ENCODE measurements around the gene MEIS1.

MEIS1 gene

GRCh38 chr2:66526180-66526579 is 91.3 kb downstream of the MEIS1 start:
- no peak for TF ChIP-seq CTCF (conservative IDR thresholded peaks at IDR 0.05; ENCODE audit: control insufficient read depth, insufficient read depth, low read depth, low read length)
- H3K4me3 ChIP-seq (ENCODE audit: control insufficient read depth, low read depth, low read length): no peak overlapping the region
- DNase-seq (ENCODE audit: low read depth): no peak

- DNase-seq (ENCODE audit: low read depth): no peak
- no peak overlapping the region for H3K4me3 ChIP-seq (ENCODE audit: control insufficient read depth, low read depth, low read length)
- no peak for TF ChIP-seq CTCF (conservative IDR thresholded peaks at IDR 0.05; ENCODE audit: control insufficient read depth, insufficient read depth, low read depth, low read length)
Measured at GRCh38 chr2:66528974-66529724, 94.2 kb downstream of the MEIS1 start.

- peak; percentile 35 for DNase-seq (ENCODE audit: low read depth)
- no peak for TF ChIP-seq CTCF (conservative IDR thresholded peaks at IDR 0.05; ENCODE audit: control insufficient read depth, insufficient read depth, low read depth, low read length)
- H3K4me3 ChIP-seq (ENCODE audit: control insufficient read depth, low read depth, low read length): no peak overlapping the region
Measured at GRCh38 chr2:66530651-66531050, 95.7 kb downstream of the MEIS1 start.

DNA sequence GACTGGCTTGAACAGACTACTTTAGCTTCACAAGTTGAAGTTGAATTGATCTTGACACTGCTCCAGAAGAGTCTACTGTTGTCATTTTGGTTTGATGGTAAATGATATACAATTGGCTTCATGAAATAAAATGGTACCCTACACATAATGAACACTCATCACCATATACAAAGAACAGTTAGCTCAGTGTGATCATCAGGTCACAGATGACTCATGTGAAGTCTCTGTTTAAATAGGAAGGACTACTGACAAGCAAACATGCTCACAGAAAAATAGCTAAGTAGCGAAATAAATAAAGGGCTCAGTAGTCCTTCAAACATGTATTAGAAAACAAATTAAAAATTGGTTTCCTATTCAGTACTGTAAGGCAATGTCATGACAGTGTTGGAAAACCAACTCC is 96.2 kb downstream of the MEIS1 start:
- peak; percentile 54 for DNase-seq (ENCODE audit: low read depth)
- no peak overlapping the region for H3K4me3 ChIP-seq (ENCODE audit: control insufficient read depth, low read depth, low read length)
- no peak for TF ChIP-seq CTCF (conservative IDR thresholded peaks at IDR 0.05; ENCODE audit: control insufficient read depth, insufficient read depth, low read depth, low read length)

DNA sequence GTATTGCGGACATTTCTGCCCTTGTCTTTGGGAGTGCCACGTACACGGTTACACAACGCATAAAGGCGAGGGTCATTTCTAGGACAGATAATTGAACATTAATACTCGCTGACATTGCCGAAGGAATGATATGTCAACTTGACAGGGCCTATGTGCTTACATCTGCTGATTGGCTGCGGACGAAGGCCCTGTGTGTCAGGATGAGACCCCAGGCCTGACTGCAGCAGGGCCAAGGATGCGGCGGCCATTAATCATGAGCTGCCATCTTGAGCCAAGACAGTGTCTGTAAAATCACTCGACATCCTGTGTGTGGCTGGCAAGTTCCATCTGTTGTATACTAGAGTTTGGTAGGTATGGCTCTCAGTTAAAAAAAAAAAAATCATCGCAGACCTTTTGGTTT is 96.6 kb downstream of the MEIS1 start:
- TF ChIP-seq CTCF (conservative IDR thresholded peaks at IDR 0.05; ENCODE audit: control insufficient read depth, insufficient read depth, low read depth, low read length): no peak
- H3K4me3 ChIP-seq (ENCODE audit: control insufficient read depth, low read depth, low read length): no peak overlapping the region
- DNase-seq (ENCODE audit: low read depth): no peak

GRCh38 chr2:66532972-66533868 is 98.3 kb downstream of the MEIS1 start:
- H3K4me3 ChIP-seq (ENCODE audit: control insufficient read depth, low read depth, low read length): no peak overlapping the region
- TF ChIP-seq CTCF (conservative IDR thresholded peaks at IDR 0.05; ENCODE audit: control insufficient read depth, insufficient read depth, low read depth, low read length): no peak
- no peak for DNase-seq (ENCODE audit: low read depth)

Data from fibroblast of mammary gland (primary cell).